Activated B cell treated with CpG ODN at 0.5 μM for 24 hours (primary cell): ENCODE data around the gene GJA4. TPM values are rescaled to one million over a fixed set of nuclear protein-coding genes. Genes with fewer than 3 reads are reported as not detected.

ENCODE experiments used
- ATAC-seq: fragments of 200-7000 bp; cut with Tn5 transposase; one replicate; pipeline ENCODE4 v1.10.0; 2021; ENCODE audit warnings: low read depth, mild to moderate bottlenecking, moderate library complexity
- CTCF ChIA-PET: fragments of 350-600 bp; sonication (Branson Sonifier 250); formaldehyde crosslinking; loops from one replicate; lab custom pipeline; 2021; ENCODE audit warnings: antibody characterized with exemption; lab: Charles Lee
- POLR2A ChIA-PET: fragments of 350-600 bp; sonication (Branson Sonifier 250); formaldehyde crosslinking; loops from one replicate; lab custom pipeline; 2021; ENCODE audit warnings: antibody characterized with exemption; lab: Charles Lee
- DNase-seq: peaks from one replicate; pipeline ENCODE4 v3.0.0; 2022
- H3K27ac Mint-ChIP-seq: one replicate; pipeline ENCODE4 v1.8.0; 2020; ENCODE audit warnings: mixed read lengths
- H3K27me3 Mint-ChIP-seq: one replicate; pipeline ENCODE4 v1.8.0; 2021; ENCODE audit warnings: mixed read lengths
- H3K36me3 Mint-ChIP-seq: one replicate; pipeline ENCODE4 v1.8.0; 2021; ENCODE audit warnings: low read depth, mixed read lengths
- H3K4me1 Mint-ChIP-seq: one replicate; pipeline ENCODE4 v1.8.0; 2021; ENCODE audit warnings: mixed read lengths
- H3K4me3 Mint-ChIP-seq: one replicate; pipeline ENCODE4 v1.8.0; 2020; ENCODE audit warnings: mild to moderate bottlenecking, mixed read lengths
- H3K9me3 Mint-ChIP-seq: one replicate; pipeline ENCODE4 v1.8.0; 2020; ENCODE audit warnings: mixed read lengths
- CTCF ChIP-seq: fragments of 200-600 bp; IDR thresholded peaks from one replicate; pipeline ENCODE4 v1.8.0; 2022; ENCODE audit warnings: antibody characterized with exemption, mild to moderate bottlenecking
- intact Hi-C: fragments of 100-400 bp; cut with micrococcal nuclease; formaldehyde crosslinking; loops from one replicate; pipeline ENCODE4 v1.15.1; 2024
- total RNA-seq: library from RNA; stranded (reverse); gene quantifications from 2 replicates; pipeline ENCODE4 v1.2.3, GENCODE V29; 2022

The GJA4 gene
- total RNA-seq, 1 donor from 2014 or later, result not detected

GRCh38 chr1:34754964-34755637 lies 37.7 kb upstream of the GJA4 start, which contains the start of gene GJB5:
GJB5 (plus strand) TSS chr1:34755047; CDS start chr1:34757331, 2,284 bp downstream.
- H3K36me3 Mint-ChIP-seq, result no peaks in the 10 kb centered on the region
- ChIA-PET POLR2A (no interaction called here), CTCF (no interaction called here)
- DNase-seq (no peak), ATAC-seq (no peak)
- no peak for TF ChIP-seq CTCF
- intact Hi-C loops, result no loop called here
- H3K9me3 Mint-ChIP-seq, result no peaks in the 10 kb centered on the region
- no peaks in the 10 kb centered on the region for H3K4me1 Mint-ChIP-seq
- H3K27ac Mint-ChIP-seq, result no peak within 1 kb of the TSS
- H3K4me3 Mint-ChIP-seq, result no peak within 1 kb of the TSS
- peaks cover 8% of the 10 kb centered on the region for H3K27me3 Mint-ChIP-seq

- no peak overlapping the region for H3K27ac Mint-ChIP-seq
- intact Hi-C loops, result no loop called here
- no peaks in the 10 kb centered on the region for H3K4me1 Mint-ChIP-seq
- H3K4me3 Mint-ChIP-seq, result no peak overlapping the region
- H3K27me3 Mint-ChIP-seq, result peaks cover 8% of the 10 kb centered on the region
- H3K36me3 Mint-ChIP-seq, result no peaks in the 10 kb centered on the region
- ATAC-seq, result no peak
- DNase-seq, result no peak
- ChIA-PET POLR2A (no interaction called here), CTCF (interaction anchor here (1.4 kb wide), 1 partner anchor 30 kb away, joined by 3 read pairs; no protein-coding TSS in a partner anchor)
- H3K9me3 Mint-ChIP-seq, result no peaks in the 10 kb centered on the region
- TF ChIP-seq CTCF, result no peak
Observed at GRCh38 chr1:34755961-34756360, 36.8 kb upstream of the GJA4 start.

GRCh38 chr1:34757386-34757785 lies 35.4 kb upstream of the GJA4 start:
- H3K27ac Mint-ChIP-seq, result no peak overlapping the region
- peaks cover 10% of the 10 kb centered on the region for H3K27me3 Mint-ChIP-seq
- H3K36me3 Mint-ChIP-seq, result no peaks in the 10 kb centered on the region
- no peaks in the 10 kb centered on the region for H3K4me1 Mint-ChIP-seq
- DNase-seq (no peak), ATAC-seq (no peak)
- no peak overlapping the region for H3K4me3 Mint-ChIP-seq
- POLR2A ChIA-PET, result no interaction called here
- TF ChIP-seq CTCF, result no peak
- intact Hi-C loops, result no loop called here
- CTCF ChIA-PET, result interaction anchor here (1.6 kb wide), 1 partner anchor 14 kb away, joined by 4 read pairs; no protein-coding TSS in a partner anchor
- no peaks in the 10 kb centered on the region for H3K9me3 Mint-ChIP-seq

GRCh38 chr1:34758751-34759150 lies 34.0 kb upstream of the GJA4 start:
- H3K27me3 Mint-ChIP-seq, result peaks cover 7% of the 10 kb centered on the region
- H3K9me3 Mint-ChIP-seq, result no peaks in the 10 kb centered on the region
- no peak overlapping the region for H3K4me3 Mint-ChIP-seq
- POLR2A ChIA-PET, result no interaction called here
- H3K36me3 Mint-ChIP-seq, result no peaks in the 10 kb centered on the region
- no peak for DNase-seq
- TF ChIP-seq CTCF, result no peak
- ATAC-seq, result no peak
- intact Hi-C loops, result no loop called here
- CTCF ChIA-PET, result interaction anchor here (1.6 kb wide), 1 partner anchor 16 kb away, joined by 4 read pairs; no protein-coding TSS in a partner anchor
- H3K4me1 Mint-ChIP-seq, result no peaks in the 10 kb centered on the region
- H3K27ac Mint-ChIP-seq, result no peak overlapping the region

- TF ChIP-seq CTCF, result no peak
- Mint-ChIP-seq H3K27ac (no peak within 1 kb of the TSS), H3K9me3 (no peaks in the 10 kb centered on the region), H3K4me1 (no peaks in the 10 kb centered on the region), H3K4me3 (no peak within 1 kb of the TSS), H3K36me3 (no peaks in the 10 kb centered on the region), H3K27me3 (peaks cover 8% of the 10 kb centered on the region)
- ChIA-PET POLR2A (no interaction called here), CTCF (no interaction called here)
- no peak for ATAC-seq
- intact Hi-C loops, result no loop called here
- DNase-seq, result no peak
Observed at GRCh38 chr1:34759503-34760357, 33.1 kb upstream of the GJA4 start, which contains the start of gene GJB4. GJB4 (plus strand) TSS chr1:34759740; CDS start chr1:34761255, 1,515 bp downstream.
